Osteoblast (primary cell): ENCODE data around the gene CDH26. TPM values are rescaled to one million over a fixed set of nuclear protein-coding genes. Genes with fewer than 3 reads are reported as not detected.

Experiments
- DNase-seq: peaks from one replicate; pipeline ENCODE4 v3.0.0; 2011; ENCODE audit warnings: low spot score, mixed read lengths; ENCODE audit not compliant: insufficient read length; ENCODE audit errors: missing footprints
- H2AFZ ChIP-seq: 2 replicates; pipeline ENCODE4 v1.6.0; 2011; ENCODE audit warnings: mild to moderate bottlenecking, low read length
- H3K27ac ChIP-seq: 2 replicates; pipeline ENCODE4 v1.5.1; 2011; ENCODE audit warnings: mild to moderate bottlenecking, low read depth, low read length, moderate library complexity
- H3K27me3 ChIP-seq: 2 replicates; pipeline ENCODE4 v1.6.0; 2012; ENCODE audit warnings: mild to moderate bottlenecking, control low read depth, inconsistent platforms, low read length, moderate library complexity; ENCODE audit not compliant: insufficient read depth
- H3K36me3 ChIP-seq: 2 replicates; pipeline ENCODE4 v1.5.1; 2011; ENCODE audit warnings: mild to moderate bottlenecking, low read length, control low read depth, moderate library complexity; ENCODE audit not compliant: insufficient read depth
- H3K4me1 ChIP-seq: 2 replicates; pipeline ENCODE4 v1.5.1; 2011; ENCODE audit warnings: mild to moderate bottlenecking, low read length, control low read depth, moderate library complexity; ENCODE audit not compliant: insufficient read depth
- H3K4me2 ChIP-seq: 2 replicates; pipeline ENCODE4 v1.6.0; 2011; ENCODE audit warnings: mild to moderate bottlenecking, low read length; ENCODE audit not compliant: insufficient read depth
- H3K4me3 ChIP-seq: fragments of 200-600 bp; sonication (generic); 3 replicates; pipeline ENCODE4 v1.5.1; 2012; ENCODE audit warnings: mild to moderate bottlenecking, low read length, inconsistent platforms; ENCODE audit not compliant: insufficient read depth
- H3K79me2 ChIP-seq: 2 replicates; pipeline ENCODE4 v1.6.0; 2012; ENCODE audit warnings: mild to moderate bottlenecking, low read length, control low read depth, inconsistent platforms; ENCODE audit not compliant: insufficient read depth
- H3K9me3 ChIP-seq: 2 replicates; pipeline ENCODE4 v1.5.1; 2011; ENCODE audit warnings: low read depth, low read length, control low read depth
- H4K20me1 ChIP-seq: 2 replicates; pipeline ENCODE4 v1.6.0; 2012; ENCODE audit warnings: mild to moderate bottlenecking, low read length, control low read depth; ENCODE audit not compliant: insufficient read depth
- total RNA-seq: library from RNA; depleted of rRNA; stranded (reverse); fragments of >200 nt; gene quantifications from 2 replicates; pipeline ENCODE4 v1.2.3, GENCODE V29; 2012
- TF ChIP-seq, protein P1 (sequence below): IDR thresholded peaks from 2 replicates; pipeline ENCODE4 v1.5.1; 2011; ENCODE audit warnings: mild to moderate bottlenecking, low read depth, low read length, moderate library complexity; ENCODE audit errors: extremely low read depth

Gene CDH26
- total RNA-seq, 1 donor, result under 0.01 TPM

DNA sequence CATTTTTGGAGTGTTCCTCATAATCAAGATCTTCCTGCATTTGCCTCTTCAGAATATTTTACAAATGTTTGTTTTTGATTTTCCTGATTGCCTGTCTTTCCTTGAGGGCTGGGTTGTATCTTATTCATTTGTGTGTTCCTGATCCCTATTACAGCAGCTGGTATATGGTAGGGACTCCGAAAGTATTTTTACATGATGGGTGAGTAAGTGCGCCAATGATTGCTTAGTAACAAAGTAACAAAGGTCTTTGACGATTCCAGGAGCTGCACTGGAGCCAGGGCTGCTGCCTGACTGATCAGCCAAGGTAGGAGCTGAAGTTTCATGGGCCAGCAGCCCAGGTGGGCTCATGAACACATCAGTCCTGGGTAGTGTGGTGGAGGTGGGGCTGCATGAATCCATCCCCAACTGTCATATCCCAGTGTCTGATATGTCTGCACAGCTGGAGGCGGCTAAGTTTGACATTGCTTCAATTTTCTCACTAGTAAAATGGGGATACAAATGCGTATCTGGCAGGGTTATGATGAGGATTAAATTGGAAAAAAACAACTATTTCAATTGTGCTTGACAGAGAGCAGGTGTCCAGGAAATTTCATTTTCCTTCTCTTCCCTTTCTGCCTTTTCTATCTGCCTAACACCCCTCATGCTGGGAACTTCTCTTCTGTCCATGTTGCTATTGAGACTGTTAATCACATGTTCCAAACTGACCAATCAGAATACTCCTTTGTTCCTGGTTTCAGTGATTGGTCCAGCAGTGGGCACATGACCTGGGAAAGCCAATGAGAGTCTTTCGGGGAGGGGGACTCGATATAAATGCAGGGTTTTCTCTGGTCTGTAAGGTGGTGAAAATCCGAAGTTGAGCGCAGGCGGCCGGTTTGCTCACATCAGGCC, 90.7 kb downstream of the CDH26 start:
- Histone ChIP-seq H3K4me2 (no peak overlapping the region), H3K27me3 (no peaks in the 10 kb centered on the region), H3K79me2 (no peaks in the 10 kb centered on the region), H3K36me3 (no peaks in the 10 kb centered on the region), H3K4me1 (no peaks in the 10 kb centered on the region), H2AFZ (no peak overlapping the region), H4K20me1 (no peaks in the 10 kb centered on the region), H3K9me3 (no peaks in the 10 kb centered on the region), H3K4me3 (no peak overlapping the region), H3K27ac (no peak overlapping the region)
- TF ChIP-seq, protein P1, sequence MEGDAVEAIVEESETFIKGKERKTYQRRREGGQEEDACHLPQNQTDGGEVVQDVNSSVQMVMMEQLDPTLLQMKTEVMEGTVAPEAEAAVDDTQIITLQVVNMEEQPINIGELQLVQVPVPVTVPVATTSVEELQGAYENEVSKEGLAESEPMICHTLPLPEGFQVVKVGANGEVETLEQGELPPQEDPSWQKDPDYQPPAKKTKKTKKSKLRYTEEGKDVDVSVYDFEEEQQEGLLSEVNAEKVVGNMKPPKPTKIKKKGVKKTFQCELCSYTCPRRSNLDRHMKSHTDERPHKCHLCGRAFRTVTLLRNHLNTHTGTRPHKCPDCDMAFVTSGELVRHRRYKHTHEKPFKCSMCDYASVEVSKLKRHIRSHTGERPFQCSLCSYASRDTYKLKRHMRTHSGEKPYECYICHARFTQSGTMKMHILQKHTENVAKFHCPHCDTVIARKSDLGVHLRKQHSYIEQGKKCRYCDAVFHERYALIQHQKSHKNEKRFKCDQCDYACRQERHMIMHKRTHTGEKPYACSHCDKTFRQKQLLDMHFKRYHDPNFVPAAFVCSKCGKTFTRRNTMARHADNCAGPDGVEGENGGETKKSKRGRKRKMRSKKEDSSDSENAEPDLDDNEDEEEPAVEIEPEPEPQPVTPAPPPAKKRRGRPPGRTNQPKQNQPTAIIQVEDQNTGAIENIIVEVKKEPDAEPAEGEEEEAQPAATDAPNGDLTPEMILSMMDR, result no peak
- no peak for DNase-seq

DNA sequence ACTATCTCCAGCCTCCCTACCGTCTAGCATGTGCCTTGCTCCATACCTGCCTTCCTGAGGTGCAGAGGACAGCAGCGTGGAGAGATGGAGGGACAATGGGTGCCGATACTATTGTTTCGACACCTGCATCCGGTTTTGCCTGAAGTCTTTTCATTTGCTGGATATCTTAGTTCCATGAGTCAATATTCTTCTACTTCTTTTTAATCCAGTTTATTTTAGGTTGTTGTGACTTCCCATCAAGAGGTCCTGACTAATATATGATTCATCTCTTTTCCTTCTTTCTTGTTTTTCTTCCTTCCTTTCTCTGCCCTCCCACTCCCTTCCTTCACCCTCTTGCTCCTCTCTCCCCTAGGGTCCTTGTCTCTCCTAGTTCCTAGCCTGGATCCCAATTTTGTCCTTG, 91.4 kb downstream of the CDH26 start:
- Histone ChIP-seq H3K79me2 (no peaks in the 10 kb centered on the region), H2AFZ (no peak overlapping the region), H3K27ac (no peak overlapping the region), H3K4me3 (no peak overlapping the region), H3K4me1 (no peaks in the 10 kb centered on the region), H3K36me3 (no peaks in the 10 kb centered on the region), H4K20me1 (no peaks in the 10 kb centered on the region), H3K9me3 (no peaks in the 10 kb centered on the region), H3K27me3 (no peaks in the 10 kb centered on the region), H3K4me2 (no peak overlapping the region)
- TF ChIP-seq, protein P1, result no peak
- no peak for DNase-seq

DNA sequence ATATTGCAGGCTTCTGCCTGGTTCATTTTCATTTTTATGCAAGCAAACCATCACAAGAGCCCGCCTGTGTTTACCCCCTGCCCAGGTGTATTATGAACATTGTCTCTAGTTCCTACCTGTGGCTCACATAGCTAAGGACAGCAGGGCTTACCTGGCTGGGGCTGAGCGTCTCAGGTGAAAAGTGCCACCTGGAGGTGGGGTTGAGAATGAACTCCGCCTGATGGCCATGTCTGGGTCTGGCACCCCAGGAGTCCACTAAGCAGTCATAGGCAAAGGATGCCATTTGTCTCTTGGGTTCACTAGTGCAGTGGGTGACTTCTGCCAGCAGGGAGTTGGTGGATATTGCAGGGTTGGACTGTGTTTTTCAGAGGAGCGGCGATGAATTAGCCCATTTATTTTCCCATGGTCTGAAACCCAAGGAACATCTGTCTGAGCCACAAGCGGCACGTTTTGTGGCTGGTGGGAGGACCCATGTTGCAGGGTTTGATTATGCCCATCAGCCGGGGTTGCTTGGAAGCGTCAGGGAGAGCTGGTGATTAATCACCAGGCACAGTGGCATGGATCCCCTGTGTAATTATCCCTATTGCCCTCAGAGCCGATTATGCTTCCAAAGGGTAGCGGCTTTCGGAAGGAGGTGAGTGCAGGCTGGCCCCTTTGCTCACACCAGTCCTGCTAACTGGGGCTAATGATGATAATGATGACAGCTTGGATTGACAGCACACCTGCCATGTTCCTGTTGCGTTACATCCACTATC, 92.1 kb downstream of the CDH26 start:
- Histone ChIP-seq H4K20me1 (no peaks in the 10 kb centered on the region), H3K4me2 (no peak overlapping the region), H3K4me1 (no peaks in the 10 kb centered on the region), H3K36me3 (no peaks in the 10 kb centered on the region), H3K4me3 (no peak overlapping the region), H3K9me3 (no peaks in the 10 kb centered on the region), H3K27me3 (no peaks in the 10 kb centered on the region), H3K27ac (no peak overlapping the region), H3K79me2 (no peaks in the 10 kb centered on the region), H2AFZ (no peak overlapping the region)
- TF ChIP-seq, protein P1, result no peak
- DNase-seq, result no peak

DNA sequence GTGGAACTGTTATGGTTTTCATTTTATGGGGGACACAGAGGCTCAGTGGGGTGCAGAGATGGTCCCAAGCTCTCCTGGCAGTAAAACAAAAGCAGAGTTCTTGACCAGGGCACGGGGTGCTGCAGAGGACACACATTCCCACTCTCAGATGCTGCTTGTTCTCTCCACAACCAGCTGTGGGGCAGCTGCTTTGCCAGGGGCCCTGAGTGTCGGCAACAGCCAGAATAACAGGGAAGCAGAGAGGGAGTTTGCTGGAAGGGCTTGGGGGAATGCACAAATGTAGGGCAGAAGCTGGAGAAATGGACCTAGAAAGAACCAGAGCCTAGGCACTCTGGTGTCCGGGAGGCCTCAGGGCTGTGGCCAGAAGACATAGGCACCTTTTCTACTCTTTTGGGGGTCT, 93.7 kb downstream of the CDH26 start:
- TF ChIP-seq, protein P1, result no peak
- Histone ChIP-seq H4K20me1 (no peaks in the 10 kb centered on the region), H3K4me1 (no peaks in the 10 kb centered on the region), H3K4me3 (no peak overlapping the region), H3K4me2 (no peak overlapping the region), H3K9me3 (no peaks in the 10 kb centered on the region), H2AFZ (no peak overlapping the region), H3K27me3 (no peaks in the 10 kb centered on the region), H3K79me2 (no peaks in the 10 kb centered on the region), H3K27ac (no peak overlapping the region), H3K36me3 (no peaks in the 10 kb centered on the region)
- no peak for DNase-seq
